HG02938 (cell line): ENCODE results near the gene ZNF699.
A peak's percentile ranks its signal among the peaks of the same experiment; 100 is the strongest.
"Not testable (repeated sequence)": the region's sequence is repeated elsewhere in the genome, so short reads cannot be mapped to it uniquely, and the experiment has no call there.

ENCODE experiments used
- ATAC-seq: cut with Tn5 transposase; IDR thresholded peaks from one replicate; pipeline ENCODE4 v1.9.1; 2021; ENCODE audit warnings: mild to moderate bottlenecking, moderate library complexity; ENCODE audit not compliant: unreplicated experiment

ZNF699 gene

GRCh38 chr19:9309139-9309973 is at the start of gene ZNF699:
ZNF699 (minus strand) TSS chr19:9309838; CDS start chr19:9305119, 4,719 bp downstream.
- peak; percentile 87 for ATAC-seq

GRCh38 chr19:9354651-9355050 is 45.0 kb upstream of the ZNF699 start:
- ATAC-seq = no peak

- ATAC-seq = no peak
Measured at GRCh38 chr19:9353011-9353410, 43.4 kb upstream of the ZNF699 start.

GRCh38 chr19:9352505-9352904 is 42.9 kb upstream of the ZNF699 start:
- no peak for ATAC-seq

- no peak for ATAC-seq
Measured at GRCh38 chr19:9348671-9349070, 39.0 kb upstream of the ZNF699 start.

GRCh38 chr19:9348253-9348652 is 38.6 kb upstream of the ZNF699 start:
- no peak for ATAC-seq

- no peak for ATAC-seq
Measured at GRCh38 chr19:9345005-9345404, 35.4 kb upstream of the ZNF699 start.

- no peak for ATAC-seq
Measured at GRCh38 chr19:9342610-9343304, 33.1 kb upstream of the ZNF699 start.

- ATAC-seq = no peak
Measured at GRCh38 chr19:9329999-9330398, 20.4 kb upstream of the ZNF699 start.

- no peak for ATAC-seq
Measured at GRCh38 chr19:9324584-9324962, 14.9 kb upstream of the ZNF699 start.

- ATAC-seq = peak; percentile 95
Measured at GRCh38 chr19:9323919-9324583, 14.4 kb upstream of the ZNF699 start, which contains the start of gene ZNF559. ZNF559 (plus strand) TSS chr19:9324179; CDS start chr19:9338550, 14,371 bp downstream.

- ATAC-seq = peak; percentile 40
Measured at GRCh38 chr19:9323557-9323918, 13.9 kb upstream of the ZNF699 start.

- not testable (repeated sequence) for ATAC-seq
Measured at GRCh38 chr19:9322201-9322600, 12.6 kb upstream of the ZNF699 start.

GRCh38 chr19:9321756-9322155 is 12.1 kb upstream of the ZNF699 start:
- not testable (repeated sequence) for ATAC-seq

GRCh38 chr19:9321338-9321737 is 11.7 kb upstream of the ZNF699 start:
- ATAC-seq = no peak

GRCh38 chr19:9313756-9314155 is 4.1 kb upstream of the ZNF699 start:
- ATAC-seq = no peak

GRCh38 chr19:9309974-9310446 is 372 bp upstream of the ZNF699 start:
- peak; percentile 63 for ATAC-seq

GRCh38 chr19:9308091-9308770 is 1.4 kb downstream of the ZNF699 start:
- ATAC-seq = no peak

GRCh38 chr19:9306443-9306842 is 3.2 kb downstream of the ZNF699 start:
- ATAC-seq = no peak

GRCh38 chr19:9296336-9296735 is 13.3 kb downstream of the ZNF699 start:
- no peak for ATAC-seq

- no peak for ATAC-seq
Measured at GRCh38 chr19:9295411-9295849, 14.2 kb downstream of the ZNF699 start.
